OCI-LY7 (cell line): ENCODE data around the gene ATXN10. TPM values are rescaled to one million over a fixed set of nuclear protein-coding genes. Genes with fewer than 3 reads are reported as not detected.

Source experiments
- BruUV-seq: library from RNA; stranded (reverse); fragments of 400-500 nt; replicated peaks from 2 replicates; lab custom pipeline; 2021; lab: Mats Ljungman, UMichigan
- CTCF ChIA-PET: fragments of 300-600 bp; sonication (Branson Sonifier 250); formaldehyde crosslinking; loops from one replicate; lab custom pipeline; 2022; ENCODE audit warnings: antibody characterized with exemption; ENCODE audit not compliant: unreplicated experiment; lab: Charles Lee
- POLR2A ChIA-PET: fragments of 300-600 bp; sonication (Branson Sonifier 250); formaldehyde crosslinking; loops from one replicate; lab custom pipeline; 2022; ENCODE audit warnings: antibody characterized with exemption; lab: Charles Lee
- DNase-seq: peaks from one replicate; pipeline ENCODE4 v3.0.0-alpha.2; 2015; ENCODE audit warnings: low spot score
- H2AFZ ChIP-seq: fragments of 200-600 bp; sonication (generic), shearing (Covaris generic); 2 replicates; pipeline ENCODE4 v1.6.1; 2014; ENCODE audit warnings: mild to moderate bottlenecking, antibody characterized with exemption, low read length, moderate library complexity
- H3K27ac ChIP-seq: fragments of 200-600 bp; sonication (generic); 2 replicates; pipeline ENCODE4 v1.5.1; 2014; ENCODE audit warnings: mixed run types, low read depth, mild to moderate bottlenecking, moderate library complexity, low read length, inconsistent platforms; ENCODE audit not compliant: poor library complexity, severe bottlenecking
- H3K36me3 ChIP-seq: fragments of 200-600 bp; sonication (generic); 2 replicates; pipeline ENCODE4 v1.6.1; 2014; ENCODE audit warnings: mild to moderate bottlenecking, antibody characterized with exemption, low read length, moderate library complexity, mixed read lengths; ENCODE audit not compliant: insufficient read depth
- H3K4me1 ChIP-seq: fragments of 200-600 bp; sonication (generic); 2 replicates; pipeline ENCODE4 v1.5.1; 2014; ENCODE audit warnings: mild to moderate bottlenecking, low read length; ENCODE audit not compliant: insufficient read depth, poor library complexity, severe bottlenecking
- H3K4me2 ChIP-seq: fragments of 200-600 bp; sonication (generic); 2 replicates; pipeline ENCODE4 v1.6.1; 2014; ENCODE audit warnings: mild to moderate bottlenecking, low read length
- H3K4me3 ChIP-seq: fragments of 200-600 bp; sonication (generic); 2 replicates; pipeline ENCODE4 v1.5.1; 2014; ENCODE audit warnings: mild to moderate bottlenecking, low read depth, low read length; ENCODE audit not compliant: poor library complexity, severe bottlenecking
- H3K79me2 ChIP-seq: fragments of 200-600 bp; sonication (generic); 2 replicates; pipeline ENCODE4 v1.6.1; 2016; ENCODE audit warnings: low read depth, mild to moderate bottlenecking, low read length, moderate library complexity, mixed read lengths; ENCODE audit not compliant: insufficient read depth
- H3K9me2 ChIP-seq: fragments of 200-600 bp; sonication (generic); 2 replicates; pipeline ENCODE4 v1.6.1; 2016; ENCODE audit warnings: mild to moderate bottlenecking, low read length, mixed read lengths; ENCODE audit not compliant: insufficient read depth
- H3K9me3 ChIP-seq: fragments of 200-600 bp; sonication (generic); 2 replicates; pipeline ENCODE4 v1.6.1; 2014; ENCODE audit warnings: mild to moderate bottlenecking, mixed run types, low read length, mixed read lengths
- H4K20me1 ChIP-seq: fragments of 200-600 bp; sonication (generic); 2 replicates; pipeline ENCODE4 v1.6.1; 2014; ENCODE audit warnings: mild to moderate bottlenecking, antibody characterized with exemption, low read length, moderate library complexity, mixed read lengths; ENCODE audit not compliant: insufficient read depth
- EZH2phosphoT487 ChIP-seq: fragments of 200-600 bp; sonication (generic); IDR thresholded peaks from 2 replicates; pipeline ENCODE4 v1.6.1; 2018; ENCODE audit warnings: low read depth, borderline replicate concordance, mild to moderate bottlenecking, mixed run types, antibody characterized with exemption, low read length, moderate library complexity, mixed read lengths
- intact Hi-C: fragments of 100-400 bp; cut with micrococcal nuclease; formaldehyde crosslinking; loops from one replicate; pipeline ENCODE4 v1.10.0; 2022; ENCODE audit not compliant: unreplicated experiment
- total RNA-seq, 2 experiments: library from RNA; depleted of rRNA in 1 of 2; stranded (reverse); fragments of >200 nt in 1 of 2; shearing (Covaris generic) in 1 of 2; gene quantifications; 2 replicates each; pipeline ENCODE4 v1.2.3, GENCODE V29; 2014 to 2022
- TF ChIP-seq, protein P1 (sequence below): fragments of 200-600 bp; sonication (generic); conservative IDR thresholded peaks from 2 replicates; pipeline ENCODE4 v1.5.1; 2014; ENCODE audit warnings: mild to moderate bottlenecking, antibody characterized with exemption, low read length, moderate library complexity, mixed read lengths

The ATXN10 gene
- total RNA-seq, 2 experiments from 2014 or later, result 66.1 to 197 TPM

DNA sequence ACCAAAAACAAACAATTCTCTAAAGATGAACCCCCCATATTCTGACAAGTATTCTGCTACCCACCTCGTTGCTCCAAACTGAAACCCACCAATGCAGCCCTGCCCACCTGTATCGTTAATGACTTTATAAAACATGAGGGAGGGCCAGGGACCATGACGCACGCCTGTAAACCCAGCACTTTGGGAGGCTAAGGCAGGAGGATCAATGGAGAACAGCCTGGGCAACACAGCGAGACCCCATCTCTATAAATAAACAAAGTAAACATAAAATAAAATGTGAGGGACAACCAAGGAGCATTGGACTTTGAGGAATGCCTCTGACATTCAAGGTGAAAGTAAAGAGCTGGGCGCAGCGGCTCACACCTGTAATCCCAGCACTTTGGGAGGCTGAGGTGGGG lies 39.8 kb upstream of the ATXN10 start:
- TF ChIP-seq, protein P1, sequence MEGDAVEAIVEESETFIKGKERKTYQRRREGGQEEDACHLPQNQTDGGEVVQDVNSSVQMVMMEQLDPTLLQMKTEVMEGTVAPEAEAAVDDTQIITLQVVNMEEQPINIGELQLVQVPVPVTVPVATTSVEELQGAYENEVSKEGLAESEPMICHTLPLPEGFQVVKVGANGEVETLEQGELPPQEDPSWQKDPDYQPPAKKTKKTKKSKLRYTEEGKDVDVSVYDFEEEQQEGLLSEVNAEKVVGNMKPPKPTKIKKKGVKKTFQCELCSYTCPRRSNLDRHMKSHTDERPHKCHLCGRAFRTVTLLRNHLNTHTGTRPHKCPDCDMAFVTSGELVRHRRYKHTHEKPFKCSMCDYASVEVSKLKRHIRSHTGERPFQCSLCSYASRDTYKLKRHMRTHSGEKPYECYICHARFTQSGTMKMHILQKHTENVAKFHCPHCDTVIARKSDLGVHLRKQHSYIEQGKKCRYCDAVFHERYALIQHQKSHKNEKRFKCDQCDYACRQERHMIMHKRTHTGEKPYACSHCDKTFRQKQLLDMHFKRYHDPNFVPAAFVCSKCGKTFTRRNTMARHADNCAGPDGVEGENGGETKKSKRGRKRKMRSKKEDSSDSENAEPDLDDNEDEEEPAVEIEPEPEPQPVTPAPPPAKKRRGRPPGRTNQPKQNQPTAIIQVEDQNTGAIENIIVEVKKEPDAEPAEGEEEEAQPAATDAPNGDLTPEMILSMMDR, result no peak
- no peak for TF ChIP-seq EZH2phosphoT487
- Histone ChIP-seq H3K4me2 (no peak overlapping the region), H3K79me2 (no peaks in the 10 kb centered on the region), H3K36me3 (no peaks in the 10 kb centered on the region), H3K9me2 (no peaks in the 10 kb centered on the region), H3K9me3 (no peaks in the 10 kb centered on the region), H3K4me3 (no peak overlapping the region), H2AFZ (no peak overlapping the region), H4K20me1 (no peaks in the 10 kb centered on the region), H3K27ac (no peak overlapping the region), H3K4me1 (no peaks in the 10 kb centered on the region)
- no peak for DNase-seq
- BruUV-seq, result no TSS peak
- ChIA-PET POLR2A (no interaction called here), CTCF (no interaction called here)
- intact Hi-C loops, result no loop called here

- Histone ChIP-seq H3K4me1 (no peaks in the 10 kb centered on the region), H3K36me3 (no peaks in the 10 kb centered on the region), H4K20me1 (no peaks in the 10 kb centered on the region), H3K27ac (no peak overlapping the region), H3K9me3 (no peaks in the 10 kb centered on the region), H3K4me3 (no peak overlapping the region), H3K4me2 (no peak overlapping the region), H3K79me2 (no peaks in the 10 kb centered on the region), H3K9me2 (no peaks in the 10 kb centered on the region), H2AFZ (no peak overlapping the region)
- ChIA-PET POLR2A (no interaction called here), CTCF (no interaction called here)
- no TSS peak for BruUV-seq
- intact Hi-C loops, result no loop called here
- TF ChIP-seq, protein P1, result no peak
- no peak for TF ChIP-seq EZH2phosphoT487
- no peak for DNase-seq
Measured at GRCh38 chr22:45632791-45633515, 38.7 kb upstream of the ATXN10 start.

- H4K20me1 ChIP-seq, result no peaks in the 10 kb centered on the region
- H3K36me3 ChIP-seq, result no peaks in the 10 kb centered on the region
- no peaks in the 10 kb centered on the region for H3K9me2 ChIP-seq
- no peaks in the 10 kb centered on the region for H3K9me3 ChIP-seq
- DNase-seq, result no peak
- H3K79me2 ChIP-seq, result no peaks in the 10 kb centered on the region
- no peak overlapping the region for H2AFZ ChIP-seq
- H3K4me3 ChIP-seq, result no peak overlapping the region
- no peak overlapping the region for H3K4me2 ChIP-seq
- POLR2A ChIA-PET, result no interaction called here
- no TSS peak for BruUV-seq
- H3K4me1 ChIP-seq, result no peaks in the 10 kb centered on the region
- TF ChIP-seq, protein P1, result no peak
- TF ChIP-seq EZH2phosphoT487, result no peak
- intact Hi-C loops, result no loop called here
- no peak overlapping the region for H3K27ac ChIP-seq
- CTCF ChIA-PET, result no interaction called here
Measured at GRCh38 chr22:45636683-45637082, 35.0 kb upstream of the ATXN10 start.
